H9 (cell line): ENCODE measurements around the gene SCN2B. TPM values are rescaled to one million over a fixed set of nuclear protein-coding genes. Genes with fewer than 3 reads are reported as not detected.

Experiments used
- DNase-seq: peaks from one replicate; pipeline ENCODE4 v3.0.0-alpha.2; 2017
- H2AFZ ChIP-seq: one replicate; pipeline ENCODE4 v1.6.1; 2013; ENCODE audit warnings: mild to moderate bottlenecking, low read length, control low read depth, moderate library complexity
- H2AK5ac ChIP-seq: 2 replicates; pipeline ENCODE4 v1.6.1; 2013; ENCODE audit warnings: low read length, control low read depth, mixed read lengths; ENCODE audit not compliant: insufficient read length
- H2BK120ac ChIP-seq: one replicate; pipeline ENCODE4 v1.6.1; 2013; ENCODE audit warnings: low read depth, mild to moderate bottlenecking, low read length, control low read depth, inconsistent platforms; ENCODE audit not compliant: poor library complexity, severe bottlenecking
- H2BK12ac ChIP-seq: 2 replicates; pipeline ENCODE4 v1.6.1; 2013; ENCODE audit warnings: low read length, control low read depth, mixed read lengths, low read depth; ENCODE audit not compliant: insufficient read length
- H2BK15ac ChIP-seq: 2 replicates; pipeline ENCODE4 v1.6.1; 2013; ENCODE audit warnings: low read depth, low read length, control low read depth
- H2BK20ac ChIP-seq: one replicate; pipeline ENCODE4 v1.6.1; 2013; ENCODE audit warnings: low read depth, mild to moderate bottlenecking, low read length, control low read depth, inconsistent platforms; ENCODE audit not compliant: poor library complexity, severe bottlenecking
- H2BK5ac ChIP-seq: 2 replicates; pipeline ENCODE4 v1.6.1; 2013; ENCODE audit warnings: low read length, control low read depth, mixed read lengths; ENCODE audit not compliant: insufficient read length
- H3K14ac ChIP-seq: 2 replicates; pipeline ENCODE4 v1.6.1; 2013; ENCODE audit warnings: low read length, control low read depth; ENCODE audit not compliant: insufficient read depth
- H3K18ac ChIP-seq: 2 replicates; pipeline ENCODE4 v1.6.1; 2013; ENCODE audit warnings: low read depth, mild to moderate bottlenecking, mixed read lengths, low read length, control low read depth; ENCODE audit not compliant: insufficient read length
- H3K23ac ChIP-seq: 2 replicates; pipeline ENCODE4 v1.6.1; 2013; ENCODE audit warnings: low read length, control low read depth, mixed read lengths, low read depth; ENCODE audit not compliant: insufficient read length
- H3K23me2 ChIP-seq: 2 replicates; pipeline ENCODE4 v1.6.1; 2013; ENCODE audit warnings: low read depth, mild to moderate bottlenecking, mixed read lengths, low read length, control low read depth; ENCODE audit not compliant: insufficient read length, poor library complexity, severe bottlenecking
- H3K27ac ChIP-seq: 2 replicates; pipeline ENCODE4 v1.5.1; 2013; ENCODE audit warnings: low read length, control low read depth, mixed read lengths, low read depth; ENCODE audit not compliant: insufficient read length
- H3K27me3 ChIP-seq: 2 replicates; pipeline ENCODE4 v1.6.1; 2013; ENCODE audit warnings: low read length, control low read depth, inconsistent platforms; ENCODE audit not compliant: insufficient read depth
- H3K4ac ChIP-seq: 2 replicates; pipeline ENCODE4 v1.6.1; 2013; ENCODE audit warnings: low read depth, mild to moderate bottlenecking, control low read depth, inconsistent platforms, low read length, moderate library complexity
- H3K4me1 ChIP-seq: 2 replicates; pipeline ENCODE4 v1.6.1; 2013; ENCODE audit warnings: low read length, control low read depth, inconsistent platforms; ENCODE audit not compliant: insufficient read depth
- H3K4me2 ChIP-seq: 2 replicates; pipeline ENCODE4 v1.6.1; 2013; ENCODE audit warnings: low read length, control low read depth, mixed read lengths; ENCODE audit not compliant: insufficient read length, insufficient read depth
- H3K56ac ChIP-seq: 2 replicates; pipeline ENCODE4 v1.6.1; 2013; ENCODE audit warnings: low read depth, mild to moderate bottlenecking, mixed read lengths, low read length, control low read depth; ENCODE audit not compliant: insufficient read length
- H3K79me1 ChIP-seq: 2 replicates; pipeline ENCODE4 v1.6.1; 2013; ENCODE audit warnings: low read depth, mild to moderate bottlenecking, moderate library complexity, low read length, control low read depth, inconsistent platforms; ENCODE audit not compliant: insufficient read depth, poor library complexity, severe bottlenecking
- H3K79me2 ChIP-seq: 2 replicates; pipeline ENCODE4 v1.6.1; 2013; ENCODE audit warnings: low read length, control low read depth, inconsistent platforms; ENCODE audit not compliant: insufficient read depth
- H3K9ac ChIP-seq: 2 replicates; pipeline ENCODE4 v1.6.1; 2013; ENCODE audit warnings: low read length, control low read depth, mixed read lengths; ENCODE audit not compliant: insufficient read length; ENCODE audit errors: extremely low read depth
- H3K9me3 ChIP-seq: one replicate; pipeline ENCODE4 v1.6.1; 2013; ENCODE audit warnings: low read depth, low read length, inconsistent platforms; ENCODE audit not compliant: control insufficient read depth
- H3T11ph ChIP-seq: one replicate; pipeline ENCODE4 v1.6.1; 2013; ENCODE audit warnings: mild to moderate bottlenecking, low read length, control low read depth, inconsistent platforms
- H4K20me1 ChIP-seq: one replicate; pipeline ENCODE4 v1.6.1; 2013; ENCODE audit not compliant: control insufficient read depth, insufficient read length, insufficient read depth
- H4K5ac ChIP-seq: 2 replicates; pipeline ENCODE4 v1.6.1; 2013; ENCODE audit warnings: low read depth, mild to moderate bottlenecking, mixed read lengths, low read length, control low read depth; ENCODE audit not compliant: insufficient read length
- H4K8ac ChIP-seq: replicated peaks from 2 replicates; pipeline ENCODE4 v1.6.1; 2013; ENCODE audit warnings: low read length, control low read depth, mixed read lengths, low read depth; ENCODE audit not compliant: insufficient read length
- H4K91ac ChIP-seq: 2 replicates; pipeline ENCODE4 v1.6.1; 2013; ENCODE audit warnings: low read depth, mild to moderate bottlenecking, moderate library complexity, mixed read lengths, low read length, control low read depth; ENCODE audit not compliant: insufficient read length
- H3K27ac Mint-ChIP-seq, 3 experiments: 2 replicates in 2 of 3; 3 replicates in 1 of 3; pipeline ENCODE4 v1.8.0; 2020 to 2021; ENCODE audit warnings: mixed read lengths in 3 of 3, mild to moderate bottlenecking in 1 of 3, moderate library complexity in 1 of 3
- H3K27me3 Mint-ChIP-seq: 2 replicates; pipeline ENCODE4 v1.8.0; 2021; ENCODE audit warnings: low read depth, mild to moderate bottlenecking, moderate library complexity, mixed read lengths
- H3K36me3 Mint-ChIP-seq, 3 experiments: 2 replicates in 2 of 3; 3 replicates in 1 of 3; pipeline ENCODE4 v1.8.0; 2020 to 2021; ENCODE audit warnings: low read depth in 3 of 3, mixed read lengths in 3 of 3; ENCODE audit not compliant: insufficient read depth in 1 of 3
- H3K4me1 Mint-ChIP-seq, 2 experiments: 2 replicates each; pipeline ENCODE4 v1.8.0; 2020; ENCODE audit warnings: mixed read lengths in 2 of 2
- H3K4me3 Mint-ChIP-seq, 2 experiments: 2 replicates in 1 of 2; 3 replicates in 1 of 2; pipeline ENCODE4 v1.8.0; 2020 to 2021; ENCODE audit warnings: mild to moderate bottlenecking in 2 of 2, mixed read lengths in 2 of 2, moderate library complexity in 1 of 2
- H3K9me3 Mint-ChIP-seq, 2 experiments: 2 replicates in 1 of 2; 3 replicates in 1 of 2; pipeline ENCODE4 v1.8.0; 2020; ENCODE audit warnings: mild to moderate bottlenecking in 2 of 2, mixed read lengths in 2 of 2, moderate library complexity in 1 of 2
- CTCF ChIP-seq: fragments of 200-600 bp; sonication (generic); conservative IDR thresholded peaks from 3 replicates; pipeline ENCODE4 v1.8.0; 2021; ENCODE audit warnings: antibody characterized with exemption, mild to moderate bottlenecking
- WGBS: extraction: QIAGEN DNeasy Blood & Tissue Kit; methylation state at CpG from one replicate; pipeline ENCODE4 v1.1.7; 2013; ENCODE audit warnings: missing lambda C conversion rate, low lambda C conversion rate, mixed read lengths; ENCODE audit not compliant: insufficient read length; ENCODE audit errors: extremely low coverage; 5-methylcytosine and 5-hydroxymethylcytosine counted together
- total RNA-seq: library from RNA; stranded (reverse); gene quantifications from 2 replicates; pipeline ENCODE4 v1.2.1, GENCODE V29; 2021

The SCN2B gene
- total RNA-seq, 1 experiment from 2014 or later = not detected

GRCh38 chr11:118166641-118167040, 9.8 kb downstream of the SCN2B start:
- Histone ChIP-seq H3K79me1 (no peaks in the 10 kb centered on the region), H3K79me2 (no peaks in the 10 kb centered on the region), H4K20me1 (no peaks in the 10 kb centered on the region), H4K5ac (no peak overlapping the region), H3K56ac (no peak overlapping the region), H2BK12ac (no peak overlapping the region), H3K14ac (no peak overlapping the region), H4K91ac (no peak overlapping the region), H3K4me2 (no peak overlapping the region), H2BK15ac (no peak overlapping the region), H3K23me2 (peaks cover 2% of the 10 kb centered on the region), H2AFZ (no peak overlapping the region), H3K23ac (no peak overlapping the region), H2BK120ac (no peak overlapping the region), H3K27me3 (peaks cover 16% of the 10 kb centered on the region; the same call in 1 of the 2 replicates), H2AK5ac (no peak overlapping the region), H3T11ph (no peak overlapping the region), H3K27ac (no peak overlapping the region), H2BK20ac (no peak overlapping the region), H2BK5ac (no peak overlapping the region), H3K9ac (no peak overlapping the region), H4K8ac (no peak overlapping the region), H3K9me3 (no peaks in the 10 kb centered on the region), H3K18ac (no peak overlapping the region), H3K4ac (no peak overlapping the region), H3K4me1 (0 out of 2 replicates have a peak, but pooled peaks cover 3% of the 10 kb centered on the region)
- Mint-ChIP-seq H3K9me3 (no peaks in the 10 kb centered on the region), H3K4me1 (peaks cover 19 to 37% of the 10 kb centered on the region in 2 experiments), H3K27me3 (peaks cover 91% of the 10 kb centered on the region), H3K27ac (no peak overlapping the region), H3K36me3 (no peaks in the 10 kb centered on the region), H3K4me3 (no peak overlapping the region; a peak in 1 of 5 replicates)
- DNase-seq = no peak
- no CpG with 5 or more reads among the region's 17 CpGs for WGBS
- no peak for TF ChIP-seq CTCF
